Left ventricle myocardium inferior (tissue), 1 donor: ENCODE results near the gene MLIP. TPM values are rescaled to one million over a fixed set of nuclear protein-coding genes. Genes with fewer than 3 reads are reported as not detected.

Experiments
- DNase-seq: peaks from one replicate; pipeline ENCODE4 v3.0.0-alpha.2; 2020
- H3K27ac ChIP-seq: fragments of 200-600 bp; replicated peaks from 2 replicates; pipeline ENCODE4 v1.8.0; 2021
- H3K27me3 ChIP-seq: fragments of 200-600 bp; 2 replicates; pipeline ENCODE4 v1.8.0; 2021; ENCODE audit warnings: low read depth
- H3K36me3 ChIP-seq: fragments of 200-600 bp; 2 replicates; pipeline ENCODE4 v1.8.0; 2021
- H3K4me1 ChIP-seq: fragments of 200-600 bp; 2 replicates; pipeline ENCODE4 v1.8.0; 2021
- H3K4me3 ChIP-seq: fragments of 200-600 bp; 2 replicates; pipeline ENCODE4 v1.8.0; 2021; ENCODE audit warnings: mild to moderate bottlenecking, moderate library complexity
- H3K9me3 ChIP-seq: fragments of 200-600 bp; replicated peaks from 2 replicates; pipeline ENCODE4 v1.8.0; 2021
- intact Hi-C: fragments of 100-400 bp; cut with micrococcal nuclease; formaldehyde crosslinking; loops from one replicate; pipeline ENCODE4 v1.11.0; 2022
- total RNA-seq: library from RNA; stranded (reverse); fragmentation: NEBNext Ultra II Directional; extraction: Animal tissue kit (Norgen Biotek cat#: 25700); gene quantifications from one replicate; pipeline ENCODE4 v1.2.1, GENCODE V29; 2021
- TF ChIP-seq, protein P1 (sequence below): fragments of 200-600 bp; IDR thresholded peaks from 2 replicates; pipeline ENCODE4 v1.8.0; 2021; ENCODE audit warnings: antibody characterized with exemption, mild to moderate bottlenecking, borderline replicate concordance
- donor health status: DM: no; HTN: yes; CAD: no; lungs with severe emphysema.

Gene MLIP
- total RNA-seq, 1 donor from 2014 or later = 397 TPM

- no peak for DNase-seq
- intact Hi-C loops = no loop called here
- H3K4me1 ChIP-seq = peaks cover 76% of the 10 kb centered on the region
- no peaks in the 10 kb centered on the region for H3K9me3 ChIP-seq
- no peak overlapping the region for H3K4me3 ChIP-seq
- H3K36me3 ChIP-seq = no peaks in the 10 kb centered on the region
- TF ChIP-seq, protein P1, sequence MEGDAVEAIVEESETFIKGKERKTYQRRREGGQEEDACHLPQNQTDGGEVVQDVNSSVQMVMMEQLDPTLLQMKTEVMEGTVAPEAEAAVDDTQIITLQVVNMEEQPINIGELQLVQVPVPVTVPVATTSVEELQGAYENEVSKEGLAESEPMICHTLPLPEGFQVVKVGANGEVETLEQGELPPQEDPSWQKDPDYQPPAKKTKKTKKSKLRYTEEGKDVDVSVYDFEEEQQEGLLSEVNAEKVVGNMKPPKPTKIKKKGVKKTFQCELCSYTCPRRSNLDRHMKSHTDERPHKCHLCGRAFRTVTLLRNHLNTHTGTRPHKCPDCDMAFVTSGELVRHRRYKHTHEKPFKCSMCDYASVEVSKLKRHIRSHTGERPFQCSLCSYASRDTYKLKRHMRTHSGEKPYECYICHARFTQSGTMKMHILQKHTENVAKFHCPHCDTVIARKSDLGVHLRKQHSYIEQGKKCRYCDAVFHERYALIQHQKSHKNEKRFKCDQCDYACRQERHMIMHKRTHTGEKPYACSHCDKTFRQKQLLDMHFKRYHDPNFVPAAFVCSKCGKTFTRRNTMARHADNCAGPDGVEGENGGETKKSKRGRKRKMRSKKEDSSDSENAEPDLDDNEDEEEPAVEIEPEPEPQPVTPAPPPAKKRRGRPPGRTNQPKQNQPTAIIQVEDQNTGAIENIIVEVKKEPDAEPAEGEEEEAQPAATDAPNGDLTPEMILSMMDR = no peak
- peak overlapping the region; percentile 24 for H3K27ac ChIP-seq
- no peaks in the 10 kb centered on the region for H3K27me3 ChIP-seq
Observed at GRCh38 chr6:54093326-54093948, 17.8 kb upstream of the MLIP start.

DNA sequence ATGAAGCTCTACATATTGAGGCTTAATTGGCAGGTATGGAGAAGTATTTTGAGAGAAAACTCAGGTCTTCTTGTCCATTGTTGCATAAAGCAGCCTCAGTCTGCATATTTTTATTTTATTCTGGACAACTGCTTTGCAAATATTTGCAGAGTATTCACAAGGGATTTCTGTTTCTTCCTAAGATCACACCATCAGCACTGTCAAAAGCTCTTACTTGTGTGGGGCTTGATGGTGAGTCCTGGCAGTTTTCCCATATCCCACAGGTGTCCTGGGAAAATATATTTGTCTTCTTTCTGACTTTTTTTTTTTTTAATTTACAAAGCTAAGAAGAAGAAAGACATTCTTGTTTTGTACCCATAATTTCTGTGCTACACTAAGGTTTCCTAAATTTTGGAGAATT is 16.9 kb upstream of the MLIP start:
- H3K27me3 ChIP-seq = no peaks in the 10 kb centered on the region
- no peak overlapping the region for H3K4me3 ChIP-seq
- no peaks in the 10 kb centered on the region for H3K9me3 ChIP-seq
- DNase-seq = no peak
- intact Hi-C loops = no loop called here
- no peak overlapping the region for H3K27ac ChIP-seq
- TF ChIP-seq, protein P1 = no peak
- H3K36me3 ChIP-seq = no peaks in the 10 kb centered on the region
- peaks cover 74% of the 10 kb centered on the region for H3K4me1 ChIP-seq

- Histone ChIP-seq H3K27me3 (no peaks in the 10 kb centered on the region), H3K27ac (no peak overlapping the region), H3K4me3 (no peak overlapping the region), H3K36me3 (no peaks in the 10 kb centered on the region), H3K9me3 (no peaks in the 10 kb centered on the region), H3K4me1 (peaks cover 72% of the 10 kb centered on the region)
- intact Hi-C loops = no loop called here
- TF ChIP-seq, protein P1 = no peak
- no peak for DNase-seq
Observed at GRCh38 chr6:54094786-54095185, 16.5 kb upstream of the MLIP start.

GRCh38 chr6:54095723-54096122 is 15.5 kb upstream of the MLIP start:
- H3K27ac ChIP-seq = no peak overlapping the region
- no peak for DNase-seq
- no peaks in the 10 kb centered on the region for H3K36me3 ChIP-seq
- TF ChIP-seq, protein P1 = no peak
- no peaks in the 10 kb centered on the region for H3K9me3 ChIP-seq
- H3K4me1 ChIP-seq = peaks cover 72% of the 10 kb centered on the region
- intact Hi-C loops = no loop called here
- no peaks in the 10 kb centered on the region for H3K27me3 ChIP-seq
- H3K4me3 ChIP-seq = no peak overlapping the region

DNA sequence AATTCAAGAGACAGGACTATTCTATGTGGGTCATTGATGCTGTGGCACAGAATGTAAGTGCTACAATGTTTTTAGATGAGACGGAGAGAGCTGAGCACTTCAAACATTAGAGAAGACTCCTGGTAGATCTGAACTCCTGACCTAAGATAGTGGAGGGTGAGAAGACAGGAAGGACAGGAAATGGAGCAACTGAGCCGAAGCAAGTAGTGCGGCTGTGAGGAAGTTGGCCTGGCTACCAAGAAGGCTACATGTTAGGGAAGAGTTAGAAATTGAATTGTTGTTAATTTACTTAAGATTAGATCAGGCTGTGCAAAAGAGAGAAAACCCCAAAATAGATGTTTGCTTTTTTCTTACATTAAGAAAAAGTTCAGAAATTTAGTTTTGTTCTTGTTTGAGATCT is 14.4 kb upstream of the MLIP start:
- no peak overlapping the region for H3K27ac ChIP-seq
- intact Hi-C loops = no loop called here
- H3K4me1 ChIP-seq = peaks cover 69% of the 10 kb centered on the region
- no peaks in the 10 kb centered on the region for H3K9me3 ChIP-seq
- DNase-seq = no peak
- TF ChIP-seq, protein P1 = no peak
- H3K4me3 ChIP-seq = no peak overlapping the region
- H3K27me3 ChIP-seq = no peaks in the 10 kb centered on the region
- no peaks in the 10 kb centered on the region for H3K36me3 ChIP-seq

DNA sequence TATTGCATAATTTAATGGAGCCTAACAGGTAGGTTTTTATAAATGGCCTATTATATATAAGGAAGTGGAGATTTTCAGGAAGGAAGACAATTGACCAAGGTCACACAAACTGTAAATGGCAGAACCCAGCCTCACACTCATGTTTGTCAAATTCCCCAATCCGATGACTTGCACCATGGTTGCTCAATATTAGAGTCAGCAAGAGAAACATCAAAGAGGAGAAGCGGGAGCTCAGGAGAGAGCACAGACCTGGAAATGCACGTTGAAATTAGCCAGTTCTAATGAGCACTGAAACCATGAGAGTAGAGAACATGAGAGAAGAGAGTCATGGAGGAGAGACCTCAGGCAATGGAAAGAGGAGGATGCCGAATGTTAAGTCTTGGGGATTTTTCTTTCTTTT is 13.5 kb upstream of the MLIP start:
- intact Hi-C loops = no loop called here
- H3K27ac ChIP-seq = no peak overlapping the region
- peaks cover 69% of the 10 kb centered on the region for H3K4me1 ChIP-seq
- no peak for DNase-seq
- TF ChIP-seq, protein P1 = no peak
- no peaks in the 10 kb centered on the region for H3K36me3 ChIP-seq
- no peaks in the 10 kb centered on the region for H3K9me3 ChIP-seq
- H3K27me3 ChIP-seq = no peaks in the 10 kb centered on the region
- H3K4me3 ChIP-seq = no peak overlapping the region
